ENCODE results near the gene ADAMTS12. TPM values are rescaled to one million over a fixed set of nuclear protein-coding genes. Genes with fewer than 3 reads are reported as not detected.

Gene ADAMTS12
- total and polyA plus RNA-seq, 9 of the 15 experiments (the other 6 are each of a cell fraction or from before 2014, with no cell fraction given): 0.11 TPM; not detected in 8

- intact Hi-C loops (cut with micrococcal nuclease): no loop called here
- Histone ChIP-seq H3K36me3 (ENCODE audit: control insufficient read depth, insufficient read depth, low read length) (no peaks in the 10 kb centered on the region), H3K9me1 (ENCODE audit: control insufficient read depth, insufficient read depth, low read length) (no peaks in the 10 kb centered on the region), H3K79me2 (ENCODE audit: control insufficient read depth, insufficient read depth, low read length) (no peaks in the 10 kb centered on the region), H3K9ac (ENCODE audit: insufficient read depth in 1 of 2, low read depth in 2 of 2, low read length in 2 of 2) (no peak overlapping the region), H3K4me1 (replicated peaks in 1 of 2; ENCODE audit: control insufficient read depth in 2 of 2, insufficient read depth in 2 of 2, low read length in 2 of 2) (no peaks in the 10 kb centered on the region), H3K27me3 (ENCODE audit: control insufficient read depth in 2 of 2, insufficient read depth in 2 of 2, low read length in 2 of 2) (peaks cover 3 to 5% of the 10 kb centered on the region in 2 experiments; a peak in 2 of 5 replicates), H3K9me3 (replicated peaks; ENCODE audit: control insufficient read depth, insufficient read depth, low read depth, low read length) (no peaks in the 10 kb centered on the region), H2AFZ (ENCODE audit: low read depth, low read length) (no peak overlapping the region), H4K20me1 (replicated peaks; ENCODE audit: control insufficient read depth, insufficient read depth, low read length) (no peaks in the 10 kb centered on the region), H3K4me3 (no peak overlapping the region), H3K27ac (ENCODE audit: extremely low read depth, low read depth, low read length) (no peak overlapping the region), H3K4me2 (ENCODE audit: insufficient read depth, low read length) (no peak overlapping the region)
- POLR2A ChIA-PET: interaction anchor here (0.6 kb wide), 1 partner anchor 34 kb away, joined by 3 read pairs; no protein-coding TSS in a partner anchor
- DNase-seq (ENCODE audit: extremely low read depth in 1 of 4, low spot score in 3 of 4): no peak
- CTCF ChIA-PET (ENCODE audit: low intra/inter-chr PET ratio): no interaction called here
- BruUV-seq (replicated peaks): no TSS peak
- ATAC-seq: no peak
- no peak for FAIRE-seq
- in situ Hi-C loops (cut with MboI): no loop called here
- TF ChIP-seq UBTF (IDR thresholded peaks at IDR 0.05; ENCODE audit: borderline replicate concordance in 1 of 2, low read depth in 2 of 2, low read length in 2 of 2): no peak
- TF ChIP-seq ZNF324 (CRISPR knock-in tag; IDR thresholded peaks at IDR 0.05): no peak
- TF ChIP-seq ZHX1 (conservative IDR thresholded peaks at IDR 0.05; ENCODE audit: low read length): no peak
- TF ChIP-seq ZNF436 (CRISPR knock-in tag; IDR thresholded peaks at IDR 0.05): no peak
- TF ChIP-seq KLF13 (tag; IDR thresholded peaks at IDR 0.05; ENCODE audit: borderline replicate concordance, low read depth): no peak
- no peak for TF ChIP-seq TAF7 (tag; IDR thresholded peaks at IDR 0.05)
- TF ChIP-seq EP400 (IDR thresholded peaks at IDR 0.05): no peak
- TF ChIP-seq CHCHD3 (CRISPR knock-in tag; IDR thresholded peaks at IDR 0.05): no peak
- TF ChIP-seq FOXP4 (CRISPR knock-in tag; IDR thresholded peaks at IDR 0.05; ENCODE audit: borderline replicate concordance): no peak
- TF ChIP-seq RAD21 (CRISPR knock-in tag; conservative IDR thresholded peaks at IDR 0.05 in 1 of 2, IDR thresholded peaks at IDR 0.05 in 1 of 2): no peak
- TF ChIP-seq SETDB1 (IDR thresholded peaks at IDR 0.05; ENCODE audit: low read length): no peak
- no peak for TF ChIP-seq CAMTA2 (CRISPR knock-in tag; conservative IDR thresholded peaks at IDR 0.05)
- TF ChIP-seq NR1H2 (CRISPR knock-in tag; IDR thresholded peaks at IDR 0.05): no peak
- no peak for TF ChIP-seq FOXP1 (CRISPR knock-in tag; IDR thresholded peaks at IDR 0.05)
These were observed 50.8 kb downstream of the ADAMTS12 start for GRCh38 chr5:33840927-33841547.
